ENCODE data around the gene MLLT3. TPM values are rescaled to one million over a fixed set of nuclear protein-coding genes. Genes with fewer than 3 reads are reported as not detected.

The MLLT3 gene
- total RNA-seq, 2 donors from 2014 or later = 37.2 to 47.1 TPM

DNA sequence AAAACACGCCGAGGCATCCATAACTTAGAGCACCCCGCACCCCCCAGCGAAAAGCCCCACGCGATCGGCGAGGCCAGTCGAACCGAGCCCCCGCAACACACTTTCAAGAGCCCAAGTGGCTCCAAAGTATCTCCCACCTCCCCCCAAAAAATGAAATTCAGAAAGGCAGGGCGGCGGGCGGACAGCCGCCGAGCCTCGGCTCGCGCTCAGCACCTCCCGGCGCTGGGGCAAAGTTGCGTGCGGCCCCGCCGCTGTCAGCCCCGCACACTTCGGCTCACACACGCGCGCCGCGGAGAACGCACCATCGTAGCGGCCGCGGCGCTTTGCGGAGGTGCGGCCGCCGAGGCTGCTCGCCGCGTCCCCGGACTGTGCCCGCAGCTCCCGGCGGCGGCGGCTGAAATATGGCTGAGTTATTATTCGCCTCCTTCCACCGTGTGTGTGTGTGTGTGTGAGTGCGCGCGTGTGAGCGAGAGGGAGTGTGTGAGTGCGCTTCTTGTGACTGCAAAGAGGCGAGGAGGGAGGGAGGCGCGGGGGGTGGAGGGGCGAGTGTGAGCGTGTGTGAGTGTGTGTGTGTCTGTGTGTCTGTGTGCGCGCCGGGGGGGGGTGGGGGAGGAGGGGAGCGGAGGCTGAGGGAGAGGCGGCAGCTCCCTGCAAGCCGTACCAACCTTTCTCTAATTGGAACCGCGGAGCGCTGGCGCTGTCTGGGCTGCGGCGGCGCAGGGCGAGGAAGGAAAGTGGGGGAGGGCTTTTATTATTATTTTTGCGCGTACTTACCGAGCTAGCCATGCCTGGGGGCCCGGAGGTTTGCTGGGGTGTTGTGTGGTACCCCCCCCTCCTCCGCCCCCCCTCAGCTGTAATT lies 599 bp downstream of the MLLT3 start:
- DNase-seq = peak; percentile 57 to 67 (median 62)
- peaks cover 49% of the 10 kb centered on the region for H3K4me1 Mint-ChIP-seq
- peak overlapping the region; percentile 99 for H3K4me3 Mint-ChIP-seq
- peak overlapping the region; percentile 97 for H3K27ac Mint-ChIP-seq
- H3K27me3 Mint-ChIP-seq = no peaks in the 10 kb centered on the region
- no peaks in the 10 kb centered on the region for H3K9me3 ChIP-seq (ENCODE audit: control insufficient read depth, low read length, poor library complexity, severe bottlenecking)
- peak; percentile 49 for ATAC-seq
- H3K36me3 Mint-ChIP-seq (ENCODE audit: low read depth) = no peaks in the 10 kb centered on the region

DNA sequence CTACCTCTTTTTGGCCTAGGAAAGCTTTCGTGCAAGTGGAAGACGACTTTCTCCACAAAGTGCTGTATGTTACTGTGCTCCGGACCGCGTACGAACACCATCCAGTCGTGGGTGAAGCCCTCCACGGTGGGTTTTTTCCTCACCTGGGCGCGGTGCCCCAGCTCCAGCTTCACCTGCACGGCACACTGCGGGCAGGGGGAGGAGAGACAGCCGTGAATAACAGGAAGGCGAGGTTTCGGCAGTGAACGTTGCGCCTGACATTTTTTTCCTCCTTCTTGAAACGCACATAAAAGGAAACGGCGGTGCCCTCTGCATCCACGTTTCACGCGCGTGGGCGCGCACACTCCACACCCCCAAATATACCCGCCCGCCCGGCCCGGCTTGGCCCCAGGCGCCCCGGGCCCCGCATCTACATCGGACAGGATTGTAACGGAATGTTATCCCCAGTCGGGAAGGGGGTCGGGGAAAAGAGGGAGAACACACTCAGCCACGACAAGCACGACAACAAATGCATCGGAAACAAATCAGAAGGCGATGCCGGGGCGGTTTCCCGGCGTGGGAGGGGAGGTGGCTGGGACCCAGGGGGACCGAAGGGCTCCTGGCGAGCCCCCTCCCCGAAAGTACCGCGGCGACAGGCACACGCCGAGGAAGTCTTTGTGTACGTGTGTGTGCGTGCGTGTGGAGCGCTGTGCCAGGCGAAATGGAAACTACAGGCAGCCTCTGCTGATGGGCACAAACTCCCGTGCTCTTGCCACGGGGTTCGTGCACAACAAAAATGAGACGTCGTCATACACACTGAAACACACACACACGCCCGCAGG lies 1.4 kb downstream of the MLLT3 start:
- H3K27ac Mint-ChIP-seq = peak overlapping the region; percentile 97
- ATAC-seq = peak; percentile 5
- no peaks in the 10 kb centered on the region for H3K36me3 Mint-ChIP-seq (ENCODE audit: low read depth)
- H3K4me1 Mint-ChIP-seq = peaks cover 49% of the 10 kb centered on the region
- peak overlapping the region; percentile 99 for H3K4me3 Mint-ChIP-seq
- peak; percentile 8 to 41 (median 19) for DNase-seq
- no peaks in the 10 kb centered on the region for H3K9me3 ChIP-seq (ENCODE audit: control insufficient read depth, low read length, poor library complexity, severe bottlenecking)
- H3K27me3 Mint-ChIP-seq = no peaks in the 10 kb centered on the region

DNA sequence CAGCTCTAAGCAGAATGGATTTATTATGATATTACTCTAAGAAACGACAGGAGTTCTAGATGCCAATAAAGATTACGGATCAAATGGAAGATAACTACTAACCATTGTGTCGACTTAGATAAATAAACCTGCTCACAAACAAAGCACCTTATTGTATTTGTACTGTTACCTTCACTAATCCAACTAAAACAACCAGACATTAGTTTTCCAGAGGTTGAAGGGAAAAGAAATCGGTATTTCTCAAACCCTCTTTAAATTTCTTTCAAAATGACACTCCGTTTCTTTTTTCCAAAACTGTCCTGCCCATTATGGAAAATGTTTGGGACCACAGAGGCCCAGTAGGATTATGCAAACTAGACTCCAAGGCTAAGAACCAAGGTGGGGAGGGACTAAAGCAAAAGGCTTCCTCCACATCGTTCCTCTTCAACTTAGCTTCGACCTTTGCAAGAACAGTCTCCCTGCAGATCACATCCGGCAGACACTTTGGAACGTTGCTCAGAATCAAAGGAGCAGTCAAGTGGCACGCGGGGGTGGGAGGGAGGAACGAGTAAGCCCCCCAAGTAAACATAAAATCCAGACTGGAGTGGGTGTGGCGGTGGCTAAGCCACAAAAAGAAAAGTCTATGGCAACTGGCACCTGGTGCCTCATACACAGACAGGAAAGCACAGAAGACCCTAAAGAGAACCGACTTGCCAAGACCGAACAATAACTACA lies 2.7 kb downstream of the MLLT3 start:
- H3K36me3 Mint-ChIP-seq (ENCODE audit: low read depth) = no peaks in the 10 kb centered on the region
- H3K9me3 ChIP-seq (ENCODE audit: control insufficient read depth, low read length, poor library complexity, severe bottlenecking) = no peaks in the 10 kb centered on the region
- H3K27ac Mint-ChIP-seq = peak overlapping the region; percentile 97
- peaks cover 47% of the 10 kb centered on the region for H3K4me1 Mint-ChIP-seq
- peak overlapping the region; percentile 99 for H3K4me3 Mint-ChIP-seq
- H3K27me3 Mint-ChIP-seq = no peaks in the 10 kb centered on the region
- ATAC-seq (no peak), DNase-seq (no peak)

DNA sequence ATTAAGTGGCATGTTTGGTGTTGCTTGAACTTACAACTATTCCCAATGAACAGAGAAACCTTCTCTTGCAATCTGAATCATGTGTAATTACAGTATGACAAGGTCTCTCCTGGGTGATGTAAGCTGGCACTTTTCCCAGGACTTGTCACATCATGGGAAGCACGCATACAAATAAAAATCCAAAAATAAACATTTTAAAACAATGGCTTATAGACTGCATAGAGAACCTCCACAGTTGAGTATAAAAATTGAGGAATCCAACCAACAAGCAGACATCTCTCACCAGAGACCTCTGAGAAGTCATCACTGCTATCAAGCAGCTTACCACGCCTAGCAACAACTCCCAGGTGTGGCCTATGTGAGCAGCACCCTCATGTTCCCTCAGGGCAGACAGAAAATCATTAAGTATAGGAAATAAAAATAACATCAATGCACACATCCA lies 3.9 kb downstream of the MLLT3 start:
- ATAC-seq (no peak), DNase-seq (no peak)
- no peaks in the 10 kb centered on the region for H3K27me3 Mint-ChIP-seq
- H3K4me1 Mint-ChIP-seq = peaks cover 38% of the 10 kb centered on the region
- H3K36me3 Mint-ChIP-seq (ENCODE audit: low read depth) = no peaks in the 10 kb centered on the region
- H3K9me3 ChIP-seq (ENCODE audit: control insufficient read depth, low read length, poor library complexity, severe bottlenecking) = no peaks in the 10 kb centered on the region
- no peak overlapping the region for H3K4me3 Mint-ChIP-seq
- H3K27ac Mint-ChIP-seq = peak overlapping the region; percentile 97

DNA sequence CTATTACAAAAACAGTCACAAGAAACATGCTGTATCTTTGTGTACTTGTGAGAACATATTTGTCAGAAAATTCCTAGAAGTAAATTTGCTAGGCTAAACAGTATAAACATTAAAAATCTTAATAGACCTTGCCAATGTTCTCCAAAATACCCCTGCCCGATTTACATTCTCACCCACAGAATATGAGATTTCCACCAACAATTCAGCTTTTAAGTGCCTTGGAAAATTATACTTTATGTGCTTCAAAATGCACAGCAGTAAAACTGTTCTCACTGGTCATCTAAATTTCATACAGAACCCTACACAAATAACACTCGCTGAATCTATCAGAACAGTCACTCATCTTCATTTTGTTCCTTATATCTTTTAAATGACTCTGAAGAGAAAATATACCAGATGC lies 5.5 kb downstream of the MLLT3 start:
- H3K4me1 Mint-ChIP-seq = peaks cover 48% of the 10 kb centered on the region
- no peaks in the 10 kb centered on the region for H3K27me3 Mint-ChIP-seq
- H3K9me3 ChIP-seq (ENCODE audit: control insufficient read depth, low read length, poor library complexity, severe bottlenecking) = no peaks in the 10 kb centered on the region
- no peaks in the 10 kb centered on the region for H3K36me3 Mint-ChIP-seq (ENCODE audit: low read depth)
- no peak for DNase-seq
- no peak overlapping the region for H3K4me3 Mint-ChIP-seq
- ATAC-seq = no peak
- H3K27ac Mint-ChIP-seq = peak overlapping the region; percentile 24

DNA sequence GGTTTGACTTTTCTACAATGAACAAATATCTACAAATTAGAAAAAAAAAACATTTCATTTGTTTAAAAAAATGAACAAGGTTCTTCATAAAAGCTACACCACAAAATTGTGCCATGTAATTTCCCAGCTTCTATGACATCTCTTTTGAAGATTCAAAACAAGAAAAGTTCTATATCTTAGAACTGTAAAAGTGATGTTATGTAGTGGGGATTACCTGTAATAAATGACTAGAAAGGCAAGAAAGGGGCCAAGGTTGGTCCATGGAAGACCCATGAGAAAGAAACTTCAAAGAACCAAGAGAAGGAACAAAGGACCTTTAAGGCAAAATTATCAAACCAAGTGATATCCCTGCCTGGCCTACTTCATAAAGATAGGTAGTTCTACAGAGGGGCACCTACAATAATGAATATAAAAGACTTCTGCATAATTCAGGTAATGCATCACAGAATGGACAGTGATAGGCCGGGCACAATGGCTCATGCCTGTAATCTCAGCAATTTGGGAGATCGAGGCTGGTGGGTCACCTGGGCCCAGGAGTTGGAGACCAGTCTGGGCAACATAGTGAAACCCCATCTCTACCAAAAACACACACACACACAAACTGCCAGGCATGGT lies 7.6 kb downstream of the MLLT3 start:
- ATAC-seq = no peak
- Mint-ChIP-seq H3K4me3 (no peak overlapping the region), H3K27ac (no peak overlapping the region), H3K4me1 (peaks cover 41% of the 10 kb centered on the region), H3K36me3 (ENCODE audit: low read depth) (no peaks in the 10 kb centered on the region), H3K27me3 (no peaks in the 10 kb centered on the region)
- DNase-seq = no peak
- no peaks in the 10 kb centered on the region for H3K9me3 ChIP-seq (ENCODE audit: control insufficient read depth, low read length, poor library complexity, severe bottlenecking)

DNA sequence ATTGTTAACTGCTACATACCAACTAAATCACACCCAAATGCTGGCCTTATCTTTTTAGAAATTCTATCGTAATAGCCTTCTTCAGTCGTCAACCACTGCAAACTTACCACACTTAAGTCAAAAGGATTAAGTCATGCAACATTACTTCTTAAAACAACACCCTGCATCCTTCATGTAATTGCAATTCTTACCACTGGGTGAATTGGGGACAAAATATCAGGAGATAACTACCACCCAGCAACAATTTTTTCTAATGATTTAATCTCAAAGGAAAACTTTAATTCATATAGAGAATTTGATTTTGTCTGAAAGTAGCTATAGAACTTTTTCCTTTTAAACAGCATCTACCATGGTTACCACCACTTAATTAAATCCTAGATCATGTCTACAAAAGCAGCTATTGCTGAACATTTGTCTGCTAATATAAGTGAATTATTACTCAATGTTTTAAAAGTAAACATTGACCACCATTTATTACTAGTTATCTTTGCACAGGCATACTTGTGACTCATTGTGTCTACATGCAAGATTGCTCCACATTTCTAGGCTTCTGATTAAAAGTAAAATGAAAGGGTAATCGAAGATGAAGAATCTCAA lies 10.5 kb downstream of the MLLT3 start:
- no peak overlapping the region for H3K4me3 Mint-ChIP-seq
- no peaks in the 10 kb centered on the region for H3K9me3 ChIP-seq (ENCODE audit: control insufficient read depth, low read length, poor library complexity, severe bottlenecking)
- no peak overlapping the region for H3K27ac Mint-ChIP-seq
- ATAC-seq = peak; percentile 48
- no peaks in the 10 kb centered on the region for H3K36me3 Mint-ChIP-seq (ENCODE audit: low read depth)
- H3K27me3 Mint-ChIP-seq = no peaks in the 10 kb centered on the region
- H3K4me1 Mint-ChIP-seq = peaks cover 32% of the 10 kb centered on the region
- no peak for DNase-seq

DNA sequence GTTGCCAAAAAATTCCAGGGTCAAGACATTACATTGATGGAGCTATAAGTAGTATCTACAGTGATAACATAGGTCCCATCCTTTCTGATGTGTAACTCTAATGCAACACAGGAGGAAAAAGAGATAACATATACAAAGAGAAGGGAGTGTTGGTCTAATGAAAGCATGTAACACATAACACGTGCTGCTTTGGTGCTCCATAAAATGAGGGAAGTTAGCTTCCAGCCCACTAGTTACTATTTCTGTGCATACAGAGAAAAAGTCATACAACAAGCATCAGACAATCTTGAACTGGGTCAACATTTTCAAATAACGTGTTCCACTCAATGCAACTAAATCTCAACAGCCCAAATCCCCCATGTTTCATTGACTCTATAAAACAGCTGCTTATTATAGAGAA lies 11.7 kb downstream of the MLLT3 start:
- H3K27me3 Mint-ChIP-seq = no peaks in the 10 kb centered on the region
- no peaks in the 10 kb centered on the region for H3K36me3 Mint-ChIP-seq (ENCODE audit: low read depth)
- peaks cover 33% of the 10 kb centered on the region for H3K4me1 Mint-ChIP-seq
- no peak for DNase-seq
- H3K9me3 ChIP-seq (ENCODE audit: control insufficient read depth, low read length, poor library complexity, severe bottlenecking) = no peaks in the 10 kb centered on the region
- H3K4me3 Mint-ChIP-seq = no peak overlapping the region
- no peak overlapping the region for H3K27ac Mint-ChIP-seq
- no peak for ATAC-seq

DNA sequence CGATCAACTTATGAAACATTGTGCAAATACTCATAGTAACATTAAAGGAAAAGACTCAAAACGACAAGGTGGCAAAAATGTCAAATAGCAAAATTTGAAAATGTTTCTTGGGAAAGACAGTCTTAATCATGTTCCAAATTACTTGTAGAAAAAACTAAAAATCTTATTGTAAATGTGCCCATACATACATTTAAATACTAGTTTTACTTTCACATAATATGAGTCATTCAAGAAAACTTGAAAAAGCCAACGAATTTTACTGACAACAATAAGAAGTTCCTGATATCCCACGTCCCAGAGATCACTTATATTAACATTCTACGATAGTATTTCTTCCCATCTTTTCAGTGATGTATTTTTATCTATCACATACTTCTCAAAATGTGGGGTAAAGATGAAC lies 13.7 kb downstream of the MLLT3 start:
- Mint-ChIP-seq H3K36me3 (ENCODE audit: low read depth) (no peaks in the 10 kb centered on the region), H3K27me3 (no peaks in the 10 kb centered on the region), H3K27ac (no peak overlapping the region), H3K4me1 (peaks cover 31% of the 10 kb centered on the region), H3K4me3 (no peak overlapping the region)
- H3K9me3 ChIP-seq (ENCODE audit: control insufficient read depth, low read length, poor library complexity, severe bottlenecking) = no peaks in the 10 kb centered on the region
- DNase-seq = no peak
- ATAC-seq = no peak

DNA sequence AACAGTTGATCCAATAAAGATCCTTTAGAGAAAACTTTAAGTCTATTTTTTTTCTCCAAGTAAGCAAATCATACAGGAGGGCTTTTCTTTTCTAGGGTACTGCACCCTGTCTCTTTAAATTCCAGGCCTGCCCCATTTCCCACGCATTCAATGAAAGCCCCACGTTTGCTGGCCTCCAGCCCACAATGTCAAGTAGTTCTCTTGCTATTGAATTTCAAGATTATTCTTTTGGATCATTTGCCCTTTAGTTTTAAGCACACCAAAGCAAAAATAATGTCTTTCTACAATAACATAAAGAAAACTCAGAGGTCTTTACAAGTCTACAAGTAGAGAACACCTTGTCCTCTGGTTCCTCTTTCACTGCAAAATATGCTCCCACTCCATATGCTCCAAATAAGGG lies 15.6 kb downstream of the MLLT3 start:
- Mint-ChIP-seq H3K36me3 (ENCODE audit: low read depth) (no peaks in the 10 kb centered on the region), H3K4me3 (no peak overlapping the region), H3K27ac (no peak overlapping the region), H3K27me3 (no peaks in the 10 kb centered on the region), H3K4me1 (peaks cover 19% of the 10 kb centered on the region)
- H3K9me3 ChIP-seq (ENCODE audit: control insufficient read depth, low read length, poor library complexity, severe bottlenecking) = no peaks in the 10 kb centered on the region
- DNase-seq (no peak), ATAC-seq (no peak)

DNA sequence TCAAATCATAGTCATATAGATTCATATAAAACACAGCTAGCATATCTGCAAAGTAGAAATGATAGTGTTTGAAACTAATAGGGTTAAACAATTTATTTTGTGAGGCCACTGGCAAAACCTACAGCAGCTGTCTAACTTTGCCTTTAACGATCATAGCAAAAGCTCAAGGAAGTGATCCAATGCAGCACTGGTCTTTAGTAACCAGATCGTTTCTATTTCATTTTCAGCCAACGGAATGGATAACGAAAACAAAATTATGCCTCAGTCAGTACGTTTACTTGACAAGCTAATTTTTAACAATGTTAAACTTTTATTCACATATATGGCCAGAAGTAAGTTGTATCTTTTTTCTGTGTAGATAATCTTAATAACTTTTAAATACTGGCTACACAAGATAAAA lies 17.7 kb downstream of the MLLT3 start:
- Mint-ChIP-seq H3K27ac (peak overlapping the region; percentile 32), H3K36me3 (ENCODE audit: low read depth) (no peaks in the 10 kb centered on the region), H3K4me1 (peaks cover 18% of the 10 kb centered on the region)

DNA sequence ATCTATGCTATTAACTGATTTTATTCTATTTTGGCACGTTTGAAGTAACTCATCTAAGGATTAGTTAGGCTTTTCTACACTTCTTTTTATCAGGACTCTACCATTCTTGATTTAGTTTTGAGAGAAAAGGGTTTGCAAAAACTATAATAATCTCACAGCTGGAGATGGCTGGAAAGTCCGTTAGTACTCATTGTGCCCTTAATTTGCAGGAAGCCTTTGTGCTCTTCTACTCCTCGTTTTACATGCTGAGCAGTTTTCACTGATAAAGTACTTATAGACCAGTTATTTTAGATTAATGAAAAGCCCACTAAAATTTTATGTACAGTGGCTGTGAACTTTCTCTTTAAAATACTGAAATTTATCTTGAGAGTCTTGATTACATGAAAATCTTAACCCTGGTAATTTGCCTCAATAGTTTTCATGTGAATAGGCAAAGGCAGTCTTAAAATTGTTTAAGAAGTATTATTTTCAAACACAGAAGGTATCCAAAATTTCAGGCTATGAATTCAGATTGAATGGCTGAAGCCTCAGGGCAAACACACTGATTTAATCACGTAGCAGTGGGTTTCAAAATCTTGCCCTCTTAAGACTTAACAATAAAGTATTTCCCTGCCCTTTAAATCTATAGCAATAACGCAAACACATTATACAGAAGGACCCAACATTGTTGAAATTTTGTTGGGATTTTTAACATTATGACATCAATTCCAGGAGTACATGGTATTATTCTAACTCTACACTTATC lies 18.6 kb downstream of the MLLT3 start:
- no peak for DNase-seq
- no peak for ATAC-seq
- peak overlapping the region; percentile 32 for H3K27ac Mint-ChIP-seq
- H3K4me3 Mint-ChIP-seq = no peak overlapping the region
- peaks cover 18% of the 10 kb centered on the region for H3K4me1 Mint-ChIP-seq
- H3K9me3 ChIP-seq (ENCODE audit: control insufficient read depth, low read length, poor library complexity, severe bottlenecking) = no peaks in the 10 kb centered on the region
- no peaks in the 10 kb centered on the region for H3K36me3 Mint-ChIP-seq (ENCODE audit: low read depth)
- H3K27me3 Mint-ChIP-seq = no peaks in the 10 kb centered on the region

More for the DNA sequence above, 17.7 kb downstream of the MLLT3 start:
- ATAC-seq = peak; percentile 57
- Mint-ChIP-seq H3K4me3 (peak overlapping the region; percentile 69), H3K27me3 (no peaks in the 10 kb centered on the region)
- DNase-seq = no peak
- H3K9me3 ChIP-seq (ENCODE audit: control insufficient read depth, low read length, poor library complexity, severe bottlenecking) = no peaks in the 10 kb centered on the region
